Right forelimb (tissue), 1 donor: ENCODE data around the gene SERPINA4.

Source experiments
- DNase-seq: peaks from one replicate; pipeline ENCODE4 v3.0.0-alpha.2; 2018

Gene SERPINA4

DNA sequence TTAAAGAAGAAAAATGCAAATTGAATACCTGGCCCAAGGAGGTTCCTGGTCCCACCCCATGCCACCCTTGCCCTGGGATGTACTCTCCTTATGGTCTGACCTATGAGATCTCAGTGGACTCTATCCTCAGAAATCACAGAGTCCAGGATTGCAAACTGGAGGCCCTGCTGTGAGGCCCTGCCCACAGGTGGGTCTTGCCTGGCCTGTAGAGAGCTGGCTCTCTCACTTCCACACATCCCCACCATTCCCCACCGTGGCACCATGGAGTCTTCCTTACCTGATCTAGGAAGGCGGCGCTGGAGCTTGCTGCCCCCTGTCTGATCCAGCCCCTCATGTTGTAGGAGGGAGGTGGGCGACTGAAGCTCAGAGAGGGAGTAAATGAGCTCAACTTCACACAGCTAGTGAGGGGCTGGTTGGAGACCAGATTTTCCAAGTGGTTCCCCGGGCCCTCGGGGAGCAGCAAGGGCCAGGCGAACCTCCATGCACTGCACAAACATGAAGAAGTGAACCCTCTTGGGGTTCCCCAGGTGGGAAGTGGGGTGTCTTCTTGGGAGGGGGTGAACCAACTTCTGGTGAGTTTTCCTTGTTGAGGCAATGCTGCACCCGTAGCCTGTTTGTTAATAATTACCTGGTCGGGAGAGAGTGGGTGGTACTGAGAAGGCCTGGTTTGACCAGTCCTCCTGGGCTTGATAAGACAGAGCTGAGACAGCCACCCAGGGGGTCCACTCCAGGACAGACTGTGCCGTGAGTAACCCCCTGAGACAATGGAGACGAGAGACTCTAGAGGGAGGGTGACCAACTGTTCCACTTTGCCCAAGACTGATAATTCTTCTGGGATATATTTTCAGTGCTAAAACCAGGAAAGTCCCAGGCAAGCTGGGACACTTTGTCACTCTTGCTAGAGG, at the start of gene SERPINA4:
Gene SERPINA4, plus strand, starts transcription at position 692 of the 905 bp plus-strand sequence. CDS start 2,041 bp downstream, outside the sequence.
- DNase-seq, result peak; percentile 10

- DNase-seq, result no peak
These were observed 46.9 kb upstream of the SERPINA4 start for GRCh38 chr14:94514351-94514750.

DNA sequence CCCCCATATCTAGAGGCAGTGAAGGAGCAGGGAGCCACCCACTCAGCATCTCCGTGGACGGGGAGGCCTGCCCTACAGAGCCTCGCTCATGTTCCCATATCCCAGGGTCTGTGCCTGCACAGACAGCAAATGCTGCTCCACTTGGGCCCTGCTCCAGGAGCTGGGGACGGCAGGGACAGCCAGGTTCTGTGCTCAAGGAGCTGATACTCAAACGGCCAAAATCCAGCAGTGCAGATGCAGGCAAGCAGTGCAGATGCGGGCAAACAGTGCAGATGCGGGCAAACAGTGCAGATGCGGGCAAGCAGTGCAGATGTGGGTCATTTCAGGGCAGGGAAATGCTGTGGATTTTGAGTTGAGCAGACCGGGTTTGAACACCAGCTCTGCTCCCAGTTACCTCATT, 45.8 kb upstream of the SERPINA4 start:
- no peak for DNase-seq

DNA sequence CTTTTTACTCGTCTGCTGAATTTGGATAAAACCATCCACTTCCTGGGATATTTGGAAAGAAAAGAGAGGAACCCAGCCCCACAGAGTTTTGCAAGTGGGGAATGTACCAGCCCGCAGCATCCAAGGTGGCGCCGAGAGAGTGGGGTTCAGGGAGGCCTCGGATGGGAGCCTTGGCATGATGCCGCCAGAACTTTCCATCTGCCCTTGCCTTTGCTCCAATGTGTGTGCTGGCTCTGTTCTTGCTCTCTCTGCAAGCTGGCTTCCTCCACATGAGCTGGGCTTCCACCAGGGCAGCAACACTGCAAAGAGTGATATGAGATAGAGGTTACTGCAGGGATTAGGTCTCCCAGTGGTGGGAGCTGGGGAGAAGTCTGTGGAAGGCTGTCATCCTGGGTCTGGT, 45.4 kb upstream of the SERPINA4 start:
- no peak for DNase-seq

GRCh38 chr14:94517248-94517640, 44.0 kb upstream of the SERPINA4 start:
- DNase-seq, result no peak

GRCh38 chr14:94517641-94518257, 43.5 kb upstream of the SERPINA4 start:
- no peak for DNase-seq

DNA sequence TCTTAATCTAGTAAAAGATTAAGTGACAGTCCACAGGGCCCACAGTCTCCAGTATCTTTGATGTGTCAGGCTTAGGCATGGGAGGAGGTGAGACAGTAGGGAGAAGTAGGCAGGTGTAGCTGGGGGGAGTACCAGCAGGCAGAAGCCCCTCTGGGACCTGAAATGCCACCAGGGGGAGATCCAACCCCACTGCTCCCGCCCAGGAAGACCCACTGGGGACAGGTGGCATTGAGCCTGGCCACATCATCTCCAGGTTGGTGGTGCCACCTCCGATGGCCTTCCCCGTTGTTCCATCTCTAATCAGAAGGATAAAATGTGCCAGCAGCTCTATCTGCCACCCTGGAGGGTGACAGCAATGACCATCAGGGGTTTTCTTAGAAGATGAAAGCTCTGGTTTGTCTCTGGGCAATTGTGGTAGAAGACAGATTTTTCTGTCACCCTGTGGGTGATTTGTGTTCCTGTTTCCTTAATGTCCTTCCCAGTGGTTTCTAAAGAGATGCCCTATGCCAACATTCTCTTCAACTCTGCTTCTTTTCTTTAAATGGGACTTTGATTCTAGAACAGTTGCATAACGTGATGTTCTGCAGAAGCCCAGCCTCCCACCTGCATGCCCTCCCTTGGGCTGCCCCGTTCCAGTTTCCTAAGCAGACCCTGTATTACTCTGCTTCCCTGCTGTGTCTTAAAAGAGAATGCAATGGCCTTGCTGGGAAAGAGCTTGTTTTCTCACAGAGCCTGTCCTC, 39.7 kb upstream of the SERPINA4 start:
- DNase-seq, result no peak

DNA sequence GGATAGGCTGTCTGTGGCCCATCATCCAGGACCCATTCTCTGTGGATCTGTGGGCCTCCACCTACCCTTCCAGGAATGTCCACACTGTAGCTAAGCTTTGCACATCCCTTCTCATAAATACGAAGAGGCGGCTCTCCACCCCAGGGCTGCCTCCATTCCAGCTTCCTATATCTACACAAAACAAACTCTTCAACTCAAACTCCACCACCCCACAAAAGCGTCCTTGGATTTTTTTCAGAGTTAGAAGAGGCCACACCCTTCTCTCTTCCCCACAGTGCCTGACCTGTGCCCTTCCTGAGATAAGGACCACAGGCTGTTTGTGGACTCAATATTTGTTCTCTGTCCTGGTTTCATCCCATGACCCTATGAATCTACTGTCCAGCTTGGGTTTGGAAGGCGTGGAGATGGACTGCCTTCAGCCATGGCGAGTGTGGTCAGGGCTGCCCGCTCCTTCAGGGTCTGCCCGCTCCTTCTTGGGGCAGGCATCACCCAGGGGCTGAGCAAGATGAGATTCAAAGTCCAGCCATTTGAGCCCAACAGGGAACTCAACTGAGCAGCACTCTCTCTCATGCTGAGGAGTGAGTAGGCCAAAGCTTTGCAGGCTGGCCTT, 39.0 kb upstream of the SERPINA4 start:
- DNase-seq, result no peak

- no peak for DNase-seq
These were observed 38.0 kb upstream of the SERPINA4 start for GRCh38 chr14:94523265-94523664.

DNA sequence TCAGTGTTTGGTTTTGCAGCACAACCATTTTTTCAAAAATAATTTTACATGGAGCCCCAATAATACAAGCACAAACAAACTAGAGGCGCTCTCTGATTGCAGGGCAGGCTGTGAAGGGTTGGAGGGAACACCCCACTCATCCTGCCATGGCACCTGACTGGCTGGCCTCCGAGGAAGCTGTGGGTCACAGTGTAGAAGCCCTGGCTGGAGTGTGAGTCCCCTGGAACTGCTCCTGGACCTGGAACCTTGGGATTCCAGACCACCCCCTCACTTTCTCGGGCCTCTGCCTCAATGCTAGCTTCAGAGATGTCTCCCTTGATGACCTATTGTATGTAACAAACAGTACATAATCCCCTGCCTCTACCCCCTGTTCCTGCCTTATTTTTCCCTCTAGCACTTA, 37.1 kb upstream of the SERPINA4 start:
- no peak for DNase-seq

DNA sequence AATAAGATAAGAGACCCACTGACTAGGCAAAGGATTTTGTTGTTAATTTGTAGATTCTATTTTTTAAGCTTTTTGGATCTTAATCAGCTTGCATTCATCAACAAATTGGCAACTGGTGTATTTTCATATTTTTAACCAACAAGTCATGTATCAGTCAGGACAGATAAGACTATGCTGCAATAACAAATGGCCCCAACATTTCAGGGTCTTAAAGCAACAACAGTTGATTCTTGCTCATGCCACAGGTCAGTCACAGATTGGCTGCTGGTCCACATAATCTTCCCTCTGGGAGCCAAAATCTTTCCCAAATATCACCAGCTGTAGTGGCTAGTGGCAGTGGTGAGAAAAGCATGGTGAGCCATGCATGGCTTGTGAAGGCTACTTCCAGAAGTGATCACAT, 30.1 kb upstream of the SERPINA4 start:
- DNase-seq, result no peak

GRCh38 chr14:94532447-94532846, 28.8 kb upstream of the SERPINA4 start:
- DNase-seq, result no peak

- DNase-seq, result no peak
These were observed 25.7 kb upstream of the SERPINA4 start for GRCh38 chr14:94535506-94535905.

- DNase-seq, result no peak
These were observed 24.4 kb upstream of the SERPINA4 start for GRCh38 chr14:94536836-94537235.

DNA sequence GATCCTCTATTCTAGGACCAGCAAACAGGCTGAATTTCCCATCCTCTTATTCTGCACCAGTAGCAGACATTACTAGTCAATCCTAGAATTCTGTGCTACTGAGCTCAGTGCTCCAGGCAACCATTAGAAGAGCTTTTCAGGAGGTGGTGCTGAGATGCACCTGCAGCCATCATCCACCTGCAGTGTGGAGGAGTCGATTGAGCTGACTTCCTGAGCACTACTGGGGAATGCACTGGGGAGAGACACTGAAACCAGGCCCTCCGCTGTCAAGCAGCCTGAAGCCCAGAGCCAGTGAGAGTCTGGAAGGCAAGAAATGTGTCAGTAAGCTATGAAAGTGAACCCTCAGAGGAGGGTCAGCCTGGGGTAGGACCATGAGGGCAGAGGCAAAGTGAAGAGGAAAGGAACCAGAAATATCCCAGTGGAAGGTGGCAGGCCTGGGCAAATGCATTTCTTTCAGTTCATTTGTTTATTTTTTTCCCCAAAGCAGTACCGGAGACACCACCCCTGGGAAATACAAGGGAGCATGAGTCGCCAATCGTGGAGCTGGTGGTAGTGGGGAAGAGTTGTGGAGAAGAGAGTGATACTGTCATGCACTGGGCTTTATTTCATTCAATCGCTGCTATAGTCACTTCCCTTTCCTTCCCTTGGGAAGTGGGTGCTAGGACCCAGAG, 23.0 kb upstream of the SERPINA4 start:
- DNase-seq, result no peak

GRCh38 chr14:94539181-94539580, 22.1 kb upstream of the SERPINA4 start:
- no peak for DNase-seq

- no peak for DNase-seq
These were observed 21.0 kb upstream of the SERPINA4 start for GRCh38 chr14:94540031-94540794.

- DNase-seq, result no peak
These were observed 19.8 kb upstream of the SERPINA4 start for GRCh38 chr14:94541234-94541975.

DNA sequence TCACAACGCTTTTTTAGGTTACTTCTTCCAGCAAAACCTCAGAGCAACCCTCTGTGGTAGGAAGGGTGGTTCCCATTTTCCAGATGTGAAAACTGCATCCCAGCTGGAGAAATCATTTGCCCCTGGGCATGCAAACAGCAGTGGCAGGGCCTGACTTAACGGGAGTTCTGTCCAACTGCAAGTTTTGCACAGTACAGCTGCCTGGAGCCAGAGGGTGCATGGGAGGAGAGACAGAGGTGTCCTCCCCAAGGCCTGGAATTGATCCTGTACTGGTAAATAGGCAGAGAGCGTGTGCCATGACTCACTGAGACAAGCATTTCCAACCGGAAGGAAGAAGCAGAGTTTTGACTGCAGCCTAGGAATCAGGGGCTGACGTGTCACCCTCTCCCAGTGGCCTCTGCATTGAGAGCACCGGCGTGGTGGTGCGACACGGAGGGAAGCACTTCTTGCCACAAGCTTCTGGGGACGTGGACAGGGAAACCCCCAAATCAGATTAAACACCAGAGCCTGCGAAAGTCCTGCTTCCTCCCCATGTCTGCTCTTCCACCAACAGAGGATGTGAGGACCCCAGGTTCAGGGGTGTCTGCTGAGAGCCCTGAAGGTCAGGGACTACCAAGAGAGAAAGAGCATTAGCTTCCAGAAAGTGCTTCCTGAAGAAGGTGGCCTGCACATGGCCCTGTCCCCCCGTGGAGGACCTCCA, 19.0 kb upstream of the SERPINA4 start:
- DNase-seq, result no peak

DNA sequence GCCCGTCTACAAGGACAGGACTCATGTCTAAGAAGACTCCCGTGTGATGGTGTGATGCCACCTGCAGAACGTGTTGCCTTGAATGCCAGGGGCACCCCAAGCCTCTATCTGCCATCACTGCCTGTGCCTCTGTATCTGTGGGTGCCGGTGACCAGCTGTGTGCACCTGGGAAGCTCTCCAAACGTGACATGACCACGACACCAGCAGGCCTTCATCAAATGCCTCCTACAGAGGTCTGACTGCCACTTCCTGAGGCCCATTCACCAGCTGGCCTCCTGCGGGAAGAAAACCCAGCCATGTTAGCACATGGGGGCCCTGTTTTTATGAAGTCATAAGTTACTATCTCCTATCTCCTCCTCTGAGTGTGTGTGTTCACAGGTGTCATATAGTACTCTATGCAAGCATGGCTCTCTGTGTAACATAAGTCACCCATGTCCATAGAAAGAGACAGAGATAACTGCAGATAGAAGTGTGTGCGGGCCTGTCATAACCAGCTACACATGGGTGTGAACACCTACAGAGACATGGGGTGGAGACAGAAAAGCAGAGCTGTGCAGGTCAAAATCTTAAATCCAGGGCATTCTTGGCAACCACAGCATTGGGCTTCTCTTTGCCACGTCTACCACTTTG, 18.3 kb upstream of the SERPINA4 start:
- DNase-seq, result no peak
